Measurements from ENCODE around the gene ZNF208.
"Not testable (repeated sequence)": the region's sequence is repeated elsewhere in the genome, so short reads cannot be mapped to it uniquely, and the experiment has no call there.

ZNF208 gene

GRCh38 chr19:22010437-22011143 lies at the start of gene ZNF208:
ZNF208 (minus strand) TSS chr19:22010943; CDS start chr19:22010794, 149 bp downstream.
- DNase-seq: peak in 11 of 14 donors; percentile 1 to 66 (median 12)

DNA sequence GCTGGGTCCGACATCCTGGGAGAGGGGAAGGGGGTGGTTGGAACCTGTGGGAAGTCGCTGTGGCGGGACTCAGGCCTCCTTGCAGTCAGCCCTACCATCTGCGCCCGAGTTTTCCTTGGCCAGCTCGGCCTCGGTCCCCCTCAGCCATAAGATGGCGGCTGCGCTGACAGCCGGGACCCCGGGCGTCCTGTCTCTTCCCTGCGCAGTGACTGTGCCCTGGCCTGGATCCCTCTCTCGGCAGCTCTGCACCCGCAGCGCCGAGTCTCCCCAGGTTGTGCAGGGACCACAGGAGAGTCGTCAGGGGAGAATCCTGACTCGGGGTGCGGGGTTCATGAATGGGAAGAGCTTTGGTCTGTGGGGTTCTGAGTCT lies 41.9 kb upstream of the ZNF208 start:
- no peak for DNase-seq

DNA sequence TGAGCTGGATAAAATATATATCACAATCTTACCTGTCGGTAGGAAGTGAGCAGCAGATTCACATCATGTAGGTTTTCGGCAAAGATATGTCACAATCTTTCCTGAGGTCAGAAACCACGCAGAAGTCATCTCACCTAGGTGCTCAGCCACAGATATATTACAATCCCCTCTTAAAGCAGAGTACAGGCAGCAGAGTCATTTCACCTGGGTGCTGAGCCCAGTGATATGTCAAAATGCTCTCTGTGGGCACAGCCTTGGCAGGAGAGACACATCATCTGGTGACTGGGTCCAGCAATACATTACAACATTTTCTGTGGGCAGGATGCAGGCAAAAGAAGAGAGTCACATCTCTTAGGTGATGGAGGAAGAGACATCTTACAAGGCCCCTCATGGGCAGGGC lies 30.4 kb upstream of the ZNF208 start:
- DNase-seq: not testable (repeated sequence)

GRCh38 chr19:22030680-22031079 lies 19.9 kb upstream of the ZNF208 start:
- DNase-seq: no peak

GRCh38 chr19:22026687-22027086 lies 15.9 kb upstream of the ZNF208 start:
- no peak for DNase-seq

DNA sequence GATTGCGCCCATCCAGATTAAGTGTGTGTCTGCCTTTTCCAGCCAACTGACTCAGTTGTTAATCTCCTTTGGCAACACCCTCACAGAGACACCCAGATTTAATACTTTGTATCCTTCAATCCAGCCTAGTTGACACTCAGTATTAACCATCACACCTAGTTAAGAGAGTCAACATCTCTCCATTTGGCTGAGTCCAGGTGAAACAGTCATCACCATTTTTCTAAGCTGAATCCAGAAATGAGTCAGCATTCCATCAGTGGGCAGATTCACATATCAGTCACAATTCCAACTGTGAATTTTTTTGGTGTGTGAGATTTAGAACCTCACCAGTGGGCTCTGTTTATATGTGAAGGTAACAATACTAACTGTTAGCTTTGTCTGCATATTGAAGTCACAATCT lies 14.8 kb upstream of the ZNF208 start:
- not testable (repeated sequence) for DNase-seq

GRCh38 chr19:21970466-21970865 lies 40.3 kb downstream of the ZNF208 start:
- DNase-seq: no peak

DNA sequence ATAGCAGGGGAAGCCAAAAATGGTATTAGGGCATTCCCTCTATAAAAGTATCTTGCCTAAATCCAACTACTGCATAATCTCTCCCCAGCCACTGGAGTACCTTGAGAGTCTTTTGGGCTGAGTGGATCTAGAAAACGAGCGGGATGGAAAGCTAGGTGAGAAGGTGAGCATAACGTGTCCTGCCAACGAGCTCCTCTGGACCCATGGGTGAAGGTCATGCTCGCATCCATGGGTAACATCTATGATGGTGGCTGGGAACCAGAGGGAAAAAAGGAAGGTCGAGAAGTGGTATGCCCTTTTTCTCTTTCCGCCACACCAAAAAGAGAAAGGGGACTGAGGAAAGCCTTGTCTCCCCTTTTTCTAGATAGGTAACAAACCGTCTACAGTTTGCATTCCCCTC lies 63.0 kb downstream of the ZNF208 start:
- no peak for DNase-seq

GRCh38 chr19:21940684-21941083 lies 70.1 kb downstream of the ZNF208 start:
- DNase-seq: no peak

GRCh38 chr19:21934593-21934992 lies 76.2 kb downstream of the ZNF208 start:
- DNase-seq: no peak

GRCh38 chr19:21934131-21934530 lies 76.6 kb downstream of the ZNF208 start:
- DNase-seq: no peak

DNA sequence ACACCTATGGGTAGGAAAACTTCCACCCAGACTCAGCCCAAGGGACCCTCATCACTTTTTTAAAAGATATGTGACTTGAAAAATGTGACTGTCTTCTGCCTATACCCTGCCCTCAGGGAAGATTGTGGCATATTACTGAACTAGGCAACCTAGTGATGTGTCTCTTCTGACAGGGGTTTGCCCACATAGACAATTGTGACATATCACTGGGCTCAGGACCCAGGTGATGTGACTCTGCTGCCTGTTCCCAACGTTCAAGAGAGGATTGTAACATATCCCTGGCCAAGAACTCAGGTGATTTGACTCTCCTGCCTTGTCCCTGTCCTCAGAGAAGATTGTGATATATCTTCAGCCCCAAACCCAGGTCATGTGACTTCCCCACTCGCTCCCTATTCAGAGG lies 88.5 kb downstream of the ZNF208 start:
- DNase-seq: no peak

- DNase-seq: no peak
Measured at GRCh38 chr19:21921691-21922180, 89.0 kb downstream of the ZNF208 start.

GRCh38 chr19:21915411-21915810 lies 95.3 kb downstream of the ZNF208 start:
- no peak for DNase-seq

DNA sequence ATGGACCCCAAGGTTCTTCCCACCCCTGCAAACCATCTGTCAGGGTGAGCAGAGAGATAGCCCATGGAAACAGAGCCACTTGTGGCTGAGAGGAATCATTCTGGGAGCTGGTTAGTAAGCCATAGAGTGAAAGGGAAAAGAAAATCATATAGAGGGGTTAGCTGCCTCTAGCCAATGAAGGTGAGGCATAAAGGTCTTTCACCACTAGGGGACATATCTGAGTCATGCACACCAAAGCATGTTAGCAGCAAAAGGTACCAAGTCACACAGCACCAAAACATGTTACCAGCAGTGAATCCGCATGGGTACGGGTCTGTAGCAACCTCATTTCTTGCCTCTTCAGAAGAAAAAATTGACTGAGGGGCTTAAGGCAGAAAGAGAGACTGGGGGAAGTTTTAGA lies 98.1 kb downstream of the ZNF208 start:
- DNase-seq: no peak

DNA sequence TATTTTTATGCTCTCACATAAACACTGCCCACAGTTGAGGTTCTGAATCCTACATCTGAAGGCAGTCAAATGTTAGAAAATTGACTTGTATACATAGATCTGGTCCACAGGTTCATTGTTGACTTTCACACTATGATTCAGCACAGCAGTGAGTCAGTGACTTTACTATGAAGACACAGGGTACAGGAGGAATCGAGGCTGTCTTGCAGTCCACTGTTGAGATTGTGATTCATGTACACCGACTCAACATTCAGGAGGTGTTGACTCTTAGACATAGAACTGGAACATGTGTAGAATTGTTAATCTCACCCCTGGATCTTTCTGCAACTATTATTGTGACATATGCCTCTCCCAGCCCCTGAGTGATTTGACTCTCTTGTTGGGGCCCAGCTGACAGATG lies 100.4 kb downstream of the ZNF208 start:
- DNase-seq: no peak

GRCh38 chr19:21908066-21908465 lies 102.7 kb downstream of the ZNF208 start:
- no peak for DNase-seq

DNA sequence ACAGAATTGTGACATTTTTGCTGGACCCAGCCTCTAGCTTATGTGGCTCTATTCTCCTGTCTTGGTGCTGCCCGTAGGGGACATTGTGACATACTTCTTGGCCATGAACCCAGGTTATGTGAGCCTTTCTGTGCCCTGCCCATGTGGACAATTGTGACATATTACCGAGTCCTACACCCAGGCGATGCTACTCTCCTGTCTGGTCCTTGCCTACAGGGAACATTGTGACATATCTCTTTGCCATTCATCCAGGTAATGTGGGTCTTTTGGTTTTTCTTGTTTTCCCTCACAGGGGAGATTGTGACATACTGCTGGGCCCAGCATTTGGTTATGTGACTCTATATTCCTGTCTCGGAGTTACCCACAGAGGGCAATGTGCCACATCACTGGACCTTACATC lies 103.2 kb downstream of the ZNF208 start:
- no peak for DNase-seq

DNA sequence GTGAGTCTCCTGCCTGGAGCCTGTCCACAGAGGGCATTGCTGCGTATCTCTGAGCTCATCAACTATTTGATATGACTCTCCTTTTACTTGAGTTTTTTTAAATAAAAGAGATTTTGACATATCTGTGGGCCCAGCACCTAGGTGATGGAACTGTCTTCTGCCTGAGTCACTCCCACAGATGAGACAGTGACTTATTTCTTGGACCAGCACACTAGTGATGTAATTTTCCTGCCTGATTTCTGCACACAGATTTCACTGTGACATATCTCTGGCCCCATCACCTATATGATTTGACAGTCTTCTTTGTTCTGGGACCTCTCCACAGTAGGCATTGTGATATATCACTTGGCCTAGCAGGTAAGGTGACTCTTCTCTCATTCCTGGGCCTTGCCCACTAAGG lies 108.2 kb downstream of the ZNF208 start:
- DNase-seq: no peak

DNA sequence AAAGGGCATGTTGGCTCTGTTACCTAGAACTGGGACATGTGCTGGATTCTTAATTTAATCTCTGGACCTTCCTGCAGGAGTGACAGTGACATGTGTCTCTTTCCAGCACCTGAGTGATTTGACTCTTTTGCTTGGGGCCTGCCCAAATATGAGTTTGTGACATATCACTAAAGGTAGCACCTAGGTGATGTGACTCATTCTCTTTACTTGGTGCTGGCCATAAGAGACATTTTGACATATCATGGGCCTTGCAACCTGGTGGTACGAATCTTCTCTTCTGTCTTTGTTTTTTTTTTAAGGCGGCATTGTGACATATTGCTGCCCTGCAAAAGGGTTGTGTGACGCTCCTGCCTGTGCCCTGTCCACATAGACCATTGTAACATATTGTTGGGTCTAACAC lies 108.9 kb downstream of the ZNF208 start:
- no peak for DNase-seq

DNA sequence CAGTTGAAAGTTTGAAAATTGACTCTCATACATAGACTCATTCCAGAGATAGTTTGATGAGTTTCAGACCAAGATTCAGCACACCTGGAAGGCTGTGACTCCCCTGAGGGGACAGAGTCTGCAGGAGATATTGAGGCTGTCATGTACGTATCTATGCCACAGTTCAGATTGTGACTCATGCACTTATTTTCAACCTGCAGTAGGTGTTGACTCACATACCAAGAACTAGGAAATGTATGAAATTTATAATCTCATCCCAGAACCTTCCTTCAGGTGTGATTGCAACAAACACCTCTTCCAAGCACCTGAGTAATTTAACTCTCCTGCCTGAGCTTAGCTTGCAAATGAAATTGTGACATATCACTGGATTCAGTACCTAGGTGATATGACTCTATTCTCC lies 110.3 kb downstream of the ZNF208 start:
- no peak for DNase-seq

- no peak for DNase-seq
Measured at GRCh38 chr19:21891086-21891485, 119.7 kb downstream of the ZNF208 start.

- peak in 2 of 14 donors; percentile 1 to 7 for DNase-seq
Measured at GRCh38 chr19:21890017-21890416, 120.7 kb downstream of the ZNF208 start.

DNA sequence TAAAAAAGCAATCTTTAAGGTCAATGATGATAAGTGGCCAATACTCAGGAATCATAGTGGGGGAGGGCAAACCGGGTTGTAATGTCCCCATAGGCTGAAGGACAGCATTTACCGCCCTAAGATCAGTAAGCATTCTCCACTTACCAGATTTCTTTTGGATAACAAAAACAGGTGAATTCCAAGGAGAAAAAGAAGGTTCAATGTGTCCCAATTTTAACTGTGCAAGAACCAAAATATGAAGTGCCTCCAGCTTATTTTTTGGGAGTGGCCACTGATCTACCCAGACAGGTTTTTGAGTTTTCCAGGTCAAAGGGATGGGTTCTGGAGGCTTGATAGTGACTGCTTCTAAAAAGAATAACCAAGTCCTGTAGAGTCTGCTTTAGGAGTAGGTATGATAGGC lies 125.2 kb downstream of the ZNF208 start:
- not testable (repeated sequence) for DNase-seq

GRCh38 chr19:21884786-21885185 lies 126.0 kb downstream of the ZNF208 start:
- not testable (repeated sequence) for DNase-seq
